HG03342 (cell line): Measurements from ENCODE around the gene BICRA.

Experiments used
- ATAC-seq: cut with Tn5 transposase; IDR thresholded peaks from one replicate; pipeline ENCODE4 v1.9.1; 2021; ENCODE audit warnings: mild to moderate bottlenecking, moderate library complexity; ENCODE audit not compliant: unreplicated experiment

BICRA gene

GRCh38 chr19:47600246-47601179 is 8.4 kb upstream of the BICRA start:
- ATAC-seq = peak; percentile 93

DNA sequence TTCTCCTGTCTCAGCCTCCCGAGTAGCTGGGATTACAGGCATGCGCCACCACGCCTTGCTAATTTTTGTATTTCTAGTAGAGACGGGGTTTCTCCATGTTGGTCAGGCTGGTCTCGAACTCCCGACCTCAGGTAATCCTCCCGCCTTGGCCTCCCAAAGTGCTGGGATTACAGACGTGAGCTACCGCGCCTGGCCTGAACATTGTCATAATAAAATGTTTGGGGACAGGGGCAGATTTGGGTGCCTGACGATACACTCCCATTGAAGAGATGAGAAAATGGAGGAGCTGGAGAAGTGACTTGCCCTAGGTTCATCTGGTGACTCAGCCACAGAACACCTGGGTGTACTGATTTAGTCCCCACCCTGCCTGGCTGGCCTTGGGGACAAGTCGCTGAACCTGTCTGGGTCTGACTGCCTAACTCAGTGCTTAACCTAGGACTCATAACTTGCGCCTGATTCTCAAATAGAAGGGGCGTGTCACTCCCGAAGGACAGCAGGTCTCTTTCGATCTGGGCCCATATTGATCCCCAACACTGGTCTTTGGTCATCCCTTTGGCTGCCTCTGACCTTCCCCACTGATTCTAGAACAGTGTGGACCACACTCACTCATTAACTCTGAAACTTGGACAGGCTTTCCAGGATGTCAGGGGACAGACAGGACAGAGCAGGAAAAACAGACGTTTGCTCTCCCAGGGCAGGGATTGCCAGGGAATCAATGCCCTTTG is 7.6 kb upstream of the BICRA start:
- ATAC-seq = no peak

- ATAC-seq = no peak
Measured at GRCh38 chr19:47603706-47604565, 5.0 kb upstream of the BICRA start.

DNA sequence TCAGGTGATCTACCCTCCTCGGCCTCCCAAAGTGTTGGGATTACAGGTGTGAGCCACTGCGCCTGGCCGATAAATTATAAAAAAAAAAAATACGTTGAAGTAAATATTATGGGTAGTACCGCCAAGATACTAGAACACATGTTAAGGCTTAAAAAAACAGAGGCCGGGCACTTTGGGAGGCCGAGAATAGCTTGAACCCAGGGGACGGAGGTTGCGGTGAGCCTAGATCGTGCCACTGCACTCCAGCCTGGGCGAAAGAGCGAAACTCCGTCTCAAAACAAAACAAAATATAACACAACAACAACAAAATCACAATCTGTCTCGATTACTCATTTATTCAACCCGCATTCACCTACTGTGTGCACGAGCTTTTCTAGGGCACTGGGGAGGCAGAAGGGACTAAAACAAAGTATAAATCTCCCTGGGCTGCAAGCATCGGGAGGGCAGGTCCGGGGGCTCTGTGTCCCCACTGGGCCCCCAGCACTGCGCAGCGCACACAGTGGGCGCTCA is 1.3 kb upstream of the BICRA start:
- no peak for ATAC-seq

DNA sequence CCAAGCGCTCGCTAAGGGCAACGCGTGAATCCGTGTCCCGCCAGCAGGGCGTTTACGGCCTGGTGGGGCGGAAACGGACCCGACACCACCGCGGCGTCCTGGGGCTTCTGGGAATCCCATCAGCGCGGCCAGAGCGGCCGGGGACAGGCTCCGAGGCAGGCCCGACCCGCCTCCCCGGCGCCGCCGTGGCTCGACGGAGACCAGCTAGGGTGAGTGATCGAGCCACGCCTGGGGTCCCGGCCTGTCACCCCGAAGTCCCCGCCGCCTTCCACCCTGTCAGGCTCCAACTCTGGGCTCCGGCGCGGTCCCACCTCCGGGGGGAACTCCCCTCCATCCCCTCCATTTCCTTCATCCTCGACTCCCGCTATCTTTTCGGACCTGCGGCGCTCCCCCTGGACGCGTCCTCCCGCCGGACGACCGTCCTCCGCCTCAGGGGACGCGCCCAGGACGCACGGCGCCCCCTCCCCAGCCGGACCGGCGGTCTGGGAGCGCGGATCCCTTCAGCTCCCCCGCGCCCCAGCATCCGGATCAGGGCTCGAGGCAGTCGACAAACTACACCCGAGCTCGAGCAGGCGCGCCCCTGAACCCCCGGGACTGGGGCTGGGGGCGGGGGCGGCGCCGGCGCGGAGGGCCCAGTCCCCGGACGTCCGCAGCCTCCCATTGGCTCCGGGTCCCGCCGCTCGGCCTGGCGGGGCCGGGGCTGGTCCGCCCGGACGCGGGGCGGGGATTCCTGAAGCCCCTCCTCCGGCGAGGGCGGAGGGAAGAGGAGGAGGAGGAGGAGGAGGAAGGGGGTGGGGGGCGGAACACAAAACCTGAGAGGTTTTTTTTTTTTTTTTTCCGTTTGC is 638 bp upstream of the BICRA start:
- peak; percentile 81 for ATAC-seq

DNA sequence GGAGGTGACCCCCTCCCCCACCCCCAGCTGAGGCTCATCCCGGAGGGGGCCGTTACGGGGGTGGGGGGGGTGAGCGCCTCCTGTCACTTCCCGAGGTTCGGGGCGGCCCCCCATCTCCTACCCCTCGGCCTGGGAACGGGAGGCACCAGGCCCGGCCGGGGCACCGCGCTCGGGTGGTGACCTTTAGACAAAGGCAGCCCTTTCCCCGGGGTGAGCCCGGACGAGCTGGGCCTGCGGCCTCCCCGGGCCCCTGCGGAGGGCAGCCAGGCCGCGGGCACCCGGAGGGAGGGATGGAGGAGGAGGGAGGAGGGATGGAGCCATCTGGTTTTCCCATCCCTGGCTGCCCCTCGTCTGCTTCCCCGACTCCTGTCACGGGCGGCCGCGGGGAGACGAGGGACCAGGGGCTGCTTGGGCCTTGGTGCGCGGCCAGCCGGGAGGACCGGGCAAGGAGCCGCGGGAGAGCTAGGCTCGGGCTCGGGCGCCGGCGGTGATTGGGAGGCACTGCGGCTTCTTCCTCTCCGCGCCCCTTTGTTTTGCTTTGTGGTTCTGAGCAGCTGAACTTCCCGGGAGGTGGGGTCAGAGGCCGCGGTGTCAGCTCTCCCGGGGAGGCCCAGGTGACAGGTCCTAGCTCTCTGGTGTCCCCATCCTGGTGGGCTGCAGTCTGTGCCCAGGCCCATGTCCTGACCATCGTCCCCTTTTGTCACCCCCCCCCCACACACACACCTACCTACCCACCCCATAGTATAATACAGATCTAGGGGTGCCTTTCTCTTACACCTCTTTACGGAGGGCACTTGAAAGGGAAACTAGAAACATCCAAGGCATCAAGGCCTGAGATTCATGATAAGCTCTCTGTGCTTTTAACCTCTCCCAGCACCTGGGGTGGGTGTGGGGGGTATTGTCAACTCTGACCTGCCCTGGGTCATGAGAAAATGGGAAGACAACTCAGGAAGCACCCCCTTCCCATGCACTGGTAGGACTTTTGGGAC is 1.3 kb downstream of the BICRA start:
- no peak for ATAC-seq

DNA sequence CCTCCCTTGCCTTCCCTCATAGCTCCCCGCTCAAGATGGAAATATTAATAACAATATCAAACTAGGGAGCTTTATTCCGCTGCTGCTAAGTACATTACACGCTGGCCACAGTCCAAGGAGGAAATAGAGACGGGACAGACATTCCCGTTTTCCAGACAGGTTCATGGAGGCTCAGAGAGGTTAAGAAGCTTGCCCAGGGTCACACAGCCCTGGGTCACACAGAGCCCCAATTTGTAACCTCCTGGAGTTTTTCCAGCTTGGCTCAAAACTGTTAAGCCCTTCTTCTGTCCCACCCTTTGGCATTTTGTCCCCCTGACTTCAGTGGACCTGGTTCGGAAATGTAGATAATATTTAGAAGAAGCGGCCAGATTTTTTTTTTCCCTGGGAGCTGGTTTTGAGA is 2.0 kb downstream of the BICRA start:
- ATAC-seq = no peak

- ATAC-seq = no peak
Measured at GRCh38 chr19:47613165-47614020, 4.5 kb downstream of the BICRA start.

DNA sequence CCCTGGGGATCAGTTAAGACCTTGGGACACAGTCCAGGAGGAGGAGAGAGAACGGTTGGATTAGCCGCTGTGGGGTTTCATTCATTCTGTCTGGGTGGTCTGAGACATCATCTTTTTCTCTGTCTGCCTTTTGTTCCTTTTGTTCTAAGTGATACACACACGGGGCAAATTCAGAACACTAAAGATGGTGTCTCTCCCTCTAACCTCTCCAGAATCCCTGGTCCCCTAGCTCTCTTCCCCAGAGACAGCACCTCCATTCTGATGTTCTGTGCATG is 5.0 kb downstream of the BICRA start:
- no peak for ATAC-seq

- no peak for ATAC-seq
Measured at GRCh38 chr19:47614559-47614958, 5.6 kb downstream of the BICRA start.

DNA sequence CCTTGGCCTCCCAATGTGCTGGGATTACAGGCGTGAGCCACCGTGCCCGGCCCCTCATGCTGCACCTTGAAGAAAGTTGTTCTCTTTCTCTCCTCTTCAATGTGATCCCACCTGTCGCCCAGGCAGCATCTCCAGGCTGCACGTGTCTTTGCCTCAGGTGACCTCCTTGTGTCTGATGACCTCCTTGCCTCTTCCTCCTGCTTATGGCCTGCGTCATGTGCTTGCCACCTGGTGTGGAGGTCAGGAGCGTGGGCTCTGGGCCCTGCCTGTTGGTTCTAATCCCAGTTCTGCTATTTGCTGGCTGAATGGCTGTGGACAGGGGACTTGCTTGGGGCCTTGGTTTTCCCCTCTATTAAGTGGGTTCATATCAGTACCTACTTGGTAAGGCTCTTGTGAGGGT is 6.3 kb downstream of the BICRA start:
- no peak for ATAC-seq

GRCh38 chr19:47615714-47616113 is 6.8 kb downstream of the BICRA start:
- no peak for ATAC-seq

- ATAC-seq = no peak
Measured at GRCh38 chr19:47618771-47619170, 9.8 kb downstream of the BICRA start.

GRCh38 chr19:47619763-47620162 is 10.8 kb downstream of the BICRA start:
- no peak for ATAC-seq

DNA sequence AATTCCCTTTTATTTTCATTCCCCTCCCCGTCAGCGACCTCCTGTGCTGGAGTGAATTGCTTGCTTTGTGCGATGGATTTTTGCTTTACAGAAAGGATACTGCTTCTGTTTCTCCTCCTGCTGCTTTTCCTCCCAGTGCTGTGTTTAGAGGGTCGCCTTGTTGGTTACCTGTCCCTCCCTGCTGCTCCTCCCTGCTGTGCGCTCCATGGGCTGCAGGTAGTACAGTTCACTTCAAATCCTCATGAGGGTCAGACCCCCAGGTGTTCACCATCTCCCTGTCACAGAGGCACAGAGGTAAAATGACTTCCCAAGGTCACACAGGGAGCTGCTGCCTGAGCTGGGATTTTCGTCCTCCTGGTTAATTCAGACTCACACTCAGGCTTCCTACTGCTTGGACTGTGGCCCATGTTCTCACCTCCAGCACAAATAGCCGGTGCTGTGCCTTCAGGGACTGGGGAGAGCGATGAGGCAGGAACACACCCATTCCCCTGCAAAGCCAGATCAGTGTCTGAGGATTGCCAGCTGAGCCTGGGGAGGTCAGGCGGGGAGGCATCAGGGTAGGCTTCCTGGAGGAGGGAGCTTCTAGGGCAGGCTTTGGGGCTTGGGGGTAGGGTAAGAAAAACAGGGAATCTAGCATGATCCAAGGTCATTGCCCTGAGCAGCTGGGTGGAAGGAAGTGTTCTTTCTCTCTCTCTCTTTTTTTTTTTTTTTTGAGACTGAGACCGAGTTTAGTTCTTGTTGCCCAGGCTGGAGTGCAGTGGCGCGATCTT is 14.4 kb downstream of the BICRA start:
- ATAC-seq = no peak

DNA sequence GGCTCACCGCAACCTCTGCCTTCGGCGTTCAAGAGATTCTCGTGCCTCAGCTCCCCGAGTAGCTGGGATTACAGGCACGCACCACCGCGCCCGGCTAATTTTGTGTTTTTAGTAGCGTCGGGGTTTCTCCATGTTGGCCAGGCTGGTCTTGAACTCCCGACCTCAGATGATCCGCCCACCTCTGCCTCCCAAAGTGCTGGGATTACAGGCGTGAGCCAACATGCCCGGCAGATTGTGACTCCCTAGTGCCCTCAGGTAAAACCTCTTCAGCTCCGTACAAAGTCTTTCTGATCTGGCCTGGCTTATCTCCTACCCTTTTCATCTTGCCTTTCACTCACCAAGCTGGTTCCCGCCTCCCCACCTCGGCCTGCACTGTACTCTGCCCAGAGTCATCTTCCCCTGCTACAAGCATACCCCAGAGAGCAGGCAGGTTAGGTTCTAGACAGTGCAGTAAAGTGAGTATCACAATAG is 15.0 kb downstream of the BICRA start:
- no peak for ATAC-seq

GRCh38 chr19:47625650-47626049 is 16.7 kb downstream of the BICRA start:
- ATAC-seq = no peak
